AG04449 (cell line): ENCODE measurements around the gene KRTAP10-9.
"Not testable (repeated sequence)": the region's sequence is repeated elsewhere in the genome, so short reads cannot be mapped to it uniquely, and the experiment has no call there.

Source experiments
- CTCF ChIA-PET: fragments of 350-600 bp; formaldehyde crosslinking; extraction: SDS; loops from one replicate; lab custom pipeline; 2021; ENCODE audit warnings: antibody characterized with exemption; lab: Yijun Ruan, JAX
- POLR2A ChIA-PET: fragments of 400-600, 350-600 bp; formaldehyde crosslinking; extraction: SDS; loops from one replicate; lab custom pipeline; 2020; ENCODE audit warnings: antibody characterized with exemption, inconsistent platforms; lab: Yijun Ruan, JAX
- DNase-seq: peaks from one replicate; pipeline ENCODE4 v3.0.0-alpha.2; 2010; ENCODE audit warnings: low read depth, low spot score
- H3K4me3 ChIP-seq: 2 replicates; pipeline ENCODE4 v1.5.1; 2011; ENCODE audit warnings: low read depth, mild to moderate bottlenecking, control low read depth, low read length
- TF ChIP-seq, protein P1 (sequence below): IDR thresholded peaks from one replicate; pipeline ENCODE4 v1.5.1; 2011; ENCODE audit warnings: mild to moderate bottlenecking, moderate library complexity, low read length, control low read depth, inconsistent platforms; ENCODE audit not compliant: insufficient read depth; ENCODE audit errors: missing control alignments

The KRTAP10-9 gene

DNA sequence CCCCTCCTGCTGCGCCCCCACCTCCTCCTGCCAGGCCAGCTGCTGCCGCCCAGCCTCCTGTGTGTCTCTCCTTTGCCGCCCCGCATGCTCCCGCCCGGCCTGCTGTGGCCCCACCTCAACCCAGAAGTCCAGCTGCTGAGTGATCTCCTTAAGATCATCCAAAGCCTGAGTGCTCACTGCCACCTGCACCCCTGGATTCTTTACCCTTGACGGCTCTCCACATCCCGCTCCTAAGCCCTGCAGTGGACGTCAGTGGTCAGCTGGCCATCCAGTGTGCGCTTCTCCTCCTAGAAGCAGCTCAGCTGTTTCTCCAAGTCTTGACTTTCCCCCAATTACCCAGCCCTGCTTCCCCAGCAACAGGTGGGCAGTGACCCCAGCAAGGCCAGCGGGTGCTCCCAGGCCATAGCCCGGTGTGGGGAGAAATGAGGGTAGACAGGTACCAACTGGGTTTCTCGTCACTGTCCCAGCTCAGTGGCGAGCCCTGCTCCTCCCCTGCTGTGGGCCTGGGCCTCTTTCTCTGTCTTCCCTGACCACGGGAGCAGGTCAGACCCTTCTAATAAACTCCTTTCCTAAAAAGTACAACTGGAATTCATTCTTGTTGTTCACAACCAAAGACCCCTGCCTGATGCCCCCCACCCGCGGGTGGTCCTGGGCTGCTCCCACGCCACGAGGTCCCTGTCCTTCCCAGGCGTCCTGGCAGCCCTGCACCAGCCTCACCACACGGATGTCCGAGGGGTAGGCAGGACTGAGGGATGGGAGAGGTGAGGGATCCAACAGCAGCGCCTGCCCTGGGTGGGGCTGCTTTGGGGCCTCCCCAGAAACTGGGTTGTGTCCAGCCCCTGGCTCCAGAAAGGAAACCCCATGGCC lies 25.1 kb upstream of the KRTAP10-9 start:
- H3K4me3 ChIP-seq = no peak overlapping the region
- ChIA-PET CTCF (no interaction called here), POLR2A (no interaction called here)
- TF ChIP-seq, protein P1, sequence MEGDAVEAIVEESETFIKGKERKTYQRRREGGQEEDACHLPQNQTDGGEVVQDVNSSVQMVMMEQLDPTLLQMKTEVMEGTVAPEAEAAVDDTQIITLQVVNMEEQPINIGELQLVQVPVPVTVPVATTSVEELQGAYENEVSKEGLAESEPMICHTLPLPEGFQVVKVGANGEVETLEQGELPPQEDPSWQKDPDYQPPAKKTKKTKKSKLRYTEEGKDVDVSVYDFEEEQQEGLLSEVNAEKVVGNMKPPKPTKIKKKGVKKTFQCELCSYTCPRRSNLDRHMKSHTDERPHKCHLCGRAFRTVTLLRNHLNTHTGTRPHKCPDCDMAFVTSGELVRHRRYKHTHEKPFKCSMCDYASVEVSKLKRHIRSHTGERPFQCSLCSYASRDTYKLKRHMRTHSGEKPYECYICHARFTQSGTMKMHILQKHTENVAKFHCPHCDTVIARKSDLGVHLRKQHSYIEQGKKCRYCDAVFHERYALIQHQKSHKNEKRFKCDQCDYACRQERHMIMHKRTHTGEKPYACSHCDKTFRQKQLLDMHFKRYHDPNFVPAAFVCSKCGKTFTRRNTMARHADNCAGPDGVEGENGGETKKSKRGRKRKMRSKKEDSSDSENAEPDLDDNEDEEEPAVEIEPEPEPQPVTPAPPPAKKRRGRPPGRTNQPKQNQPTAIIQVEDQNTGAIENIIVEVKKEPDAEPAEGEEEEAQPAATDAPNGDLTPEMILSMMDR = no peak
- no peak for DNase-seq

- no peak overlapping the region for H3K4me3 ChIP-seq
- ChIA-PET CTCF (no interaction called here), POLR2A (no interaction called here)
- DNase-seq = no peak
- TF ChIP-seq, protein P1 = no peak
Observed at GRCh38 chr21:44602463-44602850, 24.4 kb upstream of the KRTAP10-9 start.

DNA sequence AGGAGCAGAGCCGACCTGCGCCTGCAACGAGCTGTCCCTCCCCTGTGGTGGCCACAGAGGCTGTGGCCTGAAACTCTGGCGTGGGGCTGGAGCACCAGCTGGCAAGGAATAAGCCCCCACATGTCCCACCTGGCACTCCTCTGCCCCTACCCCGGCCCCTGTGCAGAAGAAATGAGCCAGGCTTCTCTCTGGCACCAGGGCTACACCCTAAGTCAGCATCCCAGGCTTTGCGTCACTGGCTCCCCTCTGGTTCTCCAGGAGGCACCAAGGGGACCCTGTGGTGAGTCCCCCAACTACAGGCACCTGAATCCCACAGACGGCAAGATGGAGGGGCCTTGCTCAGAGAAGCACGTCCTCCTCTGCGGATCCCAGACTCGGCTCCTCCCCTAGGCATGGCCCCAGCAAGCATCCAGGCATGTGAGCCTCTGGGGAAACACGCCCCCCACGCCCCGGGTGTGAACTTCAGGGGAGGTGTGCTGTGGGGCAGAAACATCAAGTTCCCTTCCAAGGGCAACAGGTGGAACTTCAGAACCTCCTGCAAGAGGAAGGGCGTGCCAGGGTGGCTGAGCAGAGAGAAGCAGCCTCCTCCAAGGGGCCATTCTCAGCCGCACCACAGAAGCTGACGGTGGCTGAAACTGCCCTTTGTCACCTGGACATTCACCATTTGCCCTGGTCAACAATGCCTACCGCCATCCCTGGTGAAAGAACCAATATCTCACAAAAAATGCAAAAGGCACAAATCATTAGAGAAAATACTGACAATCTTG lies 23.6 kb upstream of the KRTAP10-9 start:
- CTCF ChIA-PET = no interaction called here
- DNase-seq = no peak

GRCh38 chr21:44603911-44604310 lies 23.0 kb upstream of the KRTAP10-9 start:
- POLR2A ChIA-PET = no interaction called here
- DNase-seq = no peak
- CTCF ChIA-PET = no interaction called here
- TF ChIP-seq, protein P1 = no peak
- no peak overlapping the region for H3K4me3 ChIP-seq

More for the DNA sequence above, 23.6 kb upstream of the KRTAP10-9 start:
- TF ChIP-seq, protein P1 = no peak
- no peak overlapping the region for H3K4me3 ChIP-seq
- POLR2A ChIA-PET = no interaction called here

DNA sequence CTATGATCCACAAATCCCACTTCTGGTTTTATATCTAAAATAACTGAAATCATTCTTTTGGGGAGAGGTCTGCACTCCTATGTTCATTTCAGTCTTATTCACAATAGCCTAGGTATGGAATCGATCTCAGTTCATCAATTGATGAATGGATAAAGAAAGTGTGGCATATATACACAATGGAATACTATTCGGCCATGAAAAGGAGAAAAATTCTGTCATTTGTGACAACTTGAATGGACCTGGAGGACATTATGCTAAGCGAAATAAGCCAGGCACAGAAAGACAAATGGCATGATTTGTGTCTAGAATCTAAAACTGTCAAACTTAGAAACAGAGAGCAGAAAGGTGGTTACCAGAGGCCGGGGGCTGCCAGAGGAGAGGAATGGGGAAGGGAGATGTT lies 20.4 kb upstream of the KRTAP10-9 start:
- ChIA-PET CTCF (no interaction called here), POLR2A (no interaction called here)
- no peak overlapping the region for H3K4me3 ChIP-seq
- TF ChIP-seq, protein P1 = no peak
- DNase-seq = no peak

DNA sequence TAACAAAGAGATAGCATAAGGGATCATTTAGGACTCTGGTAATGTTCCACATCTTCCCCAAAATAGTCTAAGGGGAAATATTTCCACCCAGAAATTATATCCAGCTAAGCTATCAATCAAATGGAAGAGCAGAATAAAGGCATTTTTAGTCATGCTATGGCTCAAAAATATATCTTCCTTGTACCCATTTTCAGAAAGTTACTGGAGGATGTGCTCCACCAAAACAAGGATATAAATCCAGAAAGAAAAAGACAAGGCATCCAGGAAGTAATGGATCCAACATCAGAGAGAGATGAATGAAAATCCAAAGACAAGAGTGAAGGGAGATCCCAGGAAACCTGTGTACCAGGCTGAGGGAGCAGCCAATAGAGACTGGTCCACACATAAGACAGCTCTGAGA lies 17.7 kb upstream of the KRTAP10-9 start:
- POLR2A ChIA-PET = no interaction called here
- CTCF ChIA-PET = no interaction called here
- no peak overlapping the region for H3K4me3 ChIP-seq
- DNase-seq = no peak
- TF ChIP-seq, protein P1 = no peak

DNA sequence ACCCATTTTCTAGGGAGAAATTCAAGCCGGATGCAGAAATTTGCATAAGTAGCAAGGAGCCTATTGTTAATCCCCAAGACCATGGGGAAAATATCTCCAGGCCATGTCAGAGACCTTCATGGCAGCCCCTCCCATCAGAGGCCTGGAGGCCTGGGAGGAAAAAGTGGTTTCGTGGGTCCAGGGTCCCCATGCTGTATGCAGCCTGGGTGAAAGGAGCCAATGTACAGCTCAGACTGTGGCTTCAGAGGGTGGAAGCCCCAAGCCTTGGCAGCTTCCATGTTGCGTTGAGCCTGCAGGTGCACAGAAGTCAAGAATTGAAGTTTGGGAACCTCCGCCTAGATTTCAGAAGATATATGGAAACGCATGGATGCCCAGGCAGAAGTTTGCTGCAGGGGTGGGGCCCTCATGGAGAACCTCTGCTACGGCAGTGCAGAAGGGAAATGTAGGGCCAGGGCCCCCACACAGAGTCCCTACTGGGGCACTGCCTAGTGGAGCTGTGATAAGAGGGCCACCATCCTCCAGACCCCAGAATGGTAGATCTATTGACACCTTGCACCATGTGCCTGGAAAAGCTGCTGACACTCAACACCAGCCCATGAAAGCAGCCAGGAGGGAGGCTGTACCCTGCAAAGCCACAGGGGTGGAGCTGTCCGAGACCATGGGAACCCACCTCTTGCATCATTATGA lies 16.6 kb upstream of the KRTAP10-9 start:
- CTCF ChIA-PET, DNase-seq, H3K4me3 ChIP-seq, POLR2A ChIA-PET: not testable (repeated sequence)
